CD4-positive, alpha-beta T cell treated with Interleukin-4 for 4 hours (primary cell): Measurements from ENCODE around the gene ARVCF.

ENCODE experiments used
- DNase-seq: peaks from one replicate; pipeline ENCODE4 v3.0.0-alpha.2; 2020

Gene ARVCF

GRCh38 chr22:20014526-20015186 is 2.0 kb downstream of the ARVCF start:
- DNase-seq = no peak

DNA sequence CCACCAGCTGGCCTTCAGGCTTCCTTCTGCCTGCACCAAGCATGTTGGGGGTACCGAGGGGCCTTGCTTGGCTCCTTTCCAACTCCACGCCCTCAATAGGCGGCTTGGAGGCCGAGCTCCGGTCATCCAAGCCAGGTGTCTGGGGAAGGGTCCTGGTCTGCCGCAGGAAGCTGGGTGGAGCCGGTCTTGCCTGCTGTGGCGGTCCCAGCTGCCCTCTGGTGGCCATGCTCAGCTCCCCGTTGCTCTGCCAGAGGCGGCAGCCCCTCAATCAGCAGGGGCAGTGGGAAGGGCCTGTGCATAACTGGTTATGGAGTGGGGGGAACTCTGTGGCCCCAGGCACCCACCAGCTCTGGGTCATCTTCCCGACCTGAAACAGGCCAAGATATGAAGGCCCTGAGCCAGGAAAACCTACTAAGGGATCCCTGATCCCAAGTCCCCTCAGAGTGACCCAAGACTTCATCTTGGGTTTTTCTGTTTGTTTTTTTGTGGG is 3.2 kb downstream of the ARVCF start:
- DNase-seq = no peak

DNA sequence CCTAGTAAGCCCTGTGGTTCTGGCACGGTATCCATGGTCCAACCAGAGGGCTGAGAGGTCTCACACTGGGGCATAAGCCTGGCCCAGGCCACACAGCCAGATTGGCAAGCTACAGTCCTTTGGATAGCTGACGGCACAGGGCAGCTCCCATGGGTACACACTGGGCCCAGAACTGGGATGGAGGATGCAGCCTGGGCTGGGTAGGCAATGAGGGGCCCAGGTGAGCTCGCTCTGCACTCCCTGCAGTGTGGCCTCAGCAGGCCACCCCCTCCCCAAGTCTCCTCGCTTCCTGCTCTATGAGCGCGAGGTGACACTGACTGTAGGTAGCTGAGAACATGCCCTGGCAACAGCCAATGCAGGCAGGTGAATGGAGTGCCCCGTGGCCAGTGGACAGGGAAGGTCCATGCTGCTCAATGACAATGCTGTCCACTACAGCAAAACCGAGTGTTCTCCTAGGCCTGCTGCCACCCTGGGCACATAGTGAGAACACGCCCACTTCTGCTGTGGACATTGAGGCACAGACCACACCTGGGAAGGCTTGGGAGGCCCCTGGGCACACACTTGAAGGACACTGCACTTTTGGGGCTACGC is 3.8 kb downstream of the ARVCF start:
- DNase-seq = no peak

- no peak for DNase-seq
Observed at GRCh38 chr22:20011993-20012740, 4.5 kb downstream of the ARVCF start.

DNA sequence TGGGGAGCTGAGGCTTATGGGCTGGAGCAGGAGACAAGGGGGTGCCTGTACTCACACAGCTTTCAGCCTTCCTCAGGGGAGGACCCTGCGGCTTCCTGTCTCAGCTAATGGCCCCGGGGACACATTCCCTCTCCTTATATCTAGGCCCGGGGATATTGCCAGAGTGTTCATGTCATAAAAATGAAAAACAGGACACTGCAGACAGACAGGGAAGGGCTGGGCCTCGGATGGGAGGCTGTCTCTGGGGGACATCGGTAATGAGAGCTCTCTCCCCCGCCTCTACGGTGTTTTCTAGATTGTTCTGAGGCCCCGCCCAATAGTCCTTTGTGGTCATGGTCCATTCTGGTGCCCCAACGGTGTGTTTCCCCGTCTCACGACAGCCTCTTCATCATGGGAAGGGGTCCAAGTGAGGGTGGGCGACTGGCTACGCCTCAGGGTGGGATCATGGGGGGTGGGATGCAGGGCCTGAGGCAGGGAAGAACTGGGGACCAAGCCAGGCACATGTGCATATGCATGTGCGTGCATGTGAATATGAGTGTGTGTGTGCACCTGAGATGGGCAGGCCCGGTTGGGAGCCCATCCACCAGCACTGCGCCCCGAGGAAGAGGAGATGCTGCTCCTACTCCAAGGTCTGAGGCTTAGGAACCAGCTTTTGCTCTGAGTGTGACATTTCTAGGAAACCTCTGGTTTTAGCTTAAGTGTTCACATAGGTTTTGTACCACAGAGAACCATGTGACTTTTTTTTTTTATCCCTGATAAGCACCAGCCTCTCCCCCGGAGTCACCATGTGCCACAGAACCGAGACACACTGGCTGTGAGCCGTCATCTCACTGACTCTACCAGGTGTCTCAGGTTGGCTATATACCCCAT is 5.3 kb downstream of the ARVCF start:
- DNase-seq = no peak

- DNase-seq = no peak
Observed at GRCh38 chr22:20010307-20011122, 6.1 kb downstream of the ARVCF start.

DNA sequence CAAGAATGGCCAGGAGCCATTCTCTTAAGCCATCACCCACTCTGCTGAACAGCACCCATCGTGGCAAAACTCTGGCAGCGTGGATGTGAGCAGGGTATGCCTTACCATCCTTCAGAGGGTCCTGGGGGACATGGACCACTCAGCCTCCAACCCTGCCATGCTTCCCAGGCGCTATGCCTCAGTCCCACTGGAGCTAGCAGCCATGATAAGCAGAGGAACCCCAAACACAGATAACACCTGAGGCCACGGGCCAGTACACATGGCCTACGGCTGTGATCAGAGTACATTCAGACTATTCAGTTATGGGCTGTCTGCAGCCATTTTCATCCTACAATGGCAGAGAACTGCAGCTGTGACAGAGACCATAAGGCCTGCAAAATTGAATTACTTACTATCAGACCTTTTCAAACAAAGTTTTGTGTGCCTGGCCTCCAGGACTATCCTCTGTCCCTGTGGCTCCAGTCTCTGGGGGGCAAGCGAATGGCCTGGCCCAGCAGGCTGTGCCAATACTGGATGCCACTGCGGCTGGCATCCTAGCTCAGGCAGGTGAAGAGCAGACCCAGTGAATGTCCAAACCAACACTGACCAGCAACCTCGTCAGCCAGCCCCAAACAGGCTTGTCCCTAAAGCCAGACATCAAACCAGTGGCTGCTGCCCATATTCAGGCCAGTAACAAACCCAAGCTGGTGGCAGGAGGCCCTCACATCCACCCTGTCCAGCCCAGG is 6.9 kb downstream of the ARVCF start:
- DNase-seq = no peak

DNA sequence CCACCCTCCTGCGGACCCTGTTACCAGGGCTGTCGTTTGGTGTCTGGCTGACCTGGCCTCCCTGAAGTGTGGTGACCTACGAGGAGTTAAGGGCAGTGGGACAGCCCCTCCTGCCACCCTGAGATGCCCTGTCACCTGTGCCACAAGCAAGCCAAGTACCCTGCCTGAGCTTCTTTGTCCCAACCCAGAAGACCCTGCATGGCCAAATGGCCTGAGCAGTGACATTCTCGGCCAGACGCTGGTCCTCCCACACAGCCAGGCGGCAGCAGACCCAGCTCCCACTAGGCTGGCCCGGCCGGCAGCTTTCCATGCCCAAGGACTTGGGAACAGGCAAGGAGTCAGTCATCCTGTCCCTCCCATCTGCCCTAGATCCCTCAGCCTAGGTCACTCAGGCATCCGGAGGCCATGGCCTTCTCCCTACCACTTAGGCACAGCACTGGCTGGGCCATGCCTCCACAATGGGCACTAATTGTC is 7.6 kb downstream of the ARVCF start:
- no peak for DNase-seq

DNA sequence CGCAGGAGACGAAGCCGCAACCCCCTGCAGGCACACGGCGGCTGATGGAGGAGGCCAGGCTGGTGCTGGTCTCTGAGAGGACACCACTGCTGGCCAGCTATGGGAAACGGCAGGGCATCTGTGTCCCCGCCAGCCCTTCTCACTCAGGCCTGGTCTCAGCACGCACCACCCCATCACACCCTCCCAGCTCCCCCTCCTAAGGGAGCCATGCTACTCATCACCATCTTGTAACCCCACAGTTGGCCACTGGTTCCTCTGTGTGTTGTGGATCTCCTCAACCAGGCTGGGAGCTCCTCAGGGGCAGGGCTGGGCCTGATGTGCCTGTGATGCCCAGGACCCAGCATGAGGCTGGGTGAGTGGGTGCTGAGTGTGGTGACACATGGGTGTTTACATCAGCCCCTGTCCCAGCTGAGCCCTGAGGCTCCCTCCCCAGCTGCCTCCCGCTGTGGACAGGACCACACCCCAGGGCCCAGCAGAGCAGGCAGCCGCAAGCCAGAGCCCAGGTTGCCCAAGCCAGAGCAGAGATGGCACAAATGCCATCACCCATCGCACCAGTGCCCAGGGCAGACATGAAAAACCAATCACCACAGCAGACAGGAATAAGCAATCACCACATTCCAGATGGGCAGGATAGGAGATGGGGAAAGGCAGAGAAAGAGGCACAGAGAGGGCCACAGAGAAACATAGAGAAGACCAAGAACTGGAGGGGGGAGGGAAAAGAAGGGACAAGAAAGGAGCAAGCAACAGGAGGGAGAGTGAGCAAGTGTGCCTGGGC is 8.2 kb downstream of the ARVCF start:
- no peak for DNase-seq

GRCh38 chr22:20004464-20004863 is 12.2 kb downstream of the ARVCF start:
- no peak for DNase-seq

DNA sequence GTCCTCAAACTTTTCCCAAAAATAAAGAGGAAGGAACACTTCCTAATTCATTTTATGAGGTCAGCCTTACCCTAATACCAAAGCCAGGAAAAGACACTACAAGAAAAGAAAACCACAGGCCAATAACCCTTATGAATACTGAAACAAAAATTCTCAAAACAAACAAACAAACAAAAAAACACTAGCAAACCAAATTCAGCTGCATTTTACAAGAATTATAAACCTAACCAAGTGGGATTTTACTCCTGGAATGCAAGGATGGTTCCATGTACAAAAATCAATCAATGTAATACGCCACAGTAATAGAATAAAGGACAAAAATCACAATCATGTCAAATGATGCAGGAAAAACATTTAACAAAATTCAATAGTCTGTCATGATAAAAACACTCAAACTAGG is 13.3 kb downstream of the ARVCF start:
- no peak for DNase-seq

DNA sequence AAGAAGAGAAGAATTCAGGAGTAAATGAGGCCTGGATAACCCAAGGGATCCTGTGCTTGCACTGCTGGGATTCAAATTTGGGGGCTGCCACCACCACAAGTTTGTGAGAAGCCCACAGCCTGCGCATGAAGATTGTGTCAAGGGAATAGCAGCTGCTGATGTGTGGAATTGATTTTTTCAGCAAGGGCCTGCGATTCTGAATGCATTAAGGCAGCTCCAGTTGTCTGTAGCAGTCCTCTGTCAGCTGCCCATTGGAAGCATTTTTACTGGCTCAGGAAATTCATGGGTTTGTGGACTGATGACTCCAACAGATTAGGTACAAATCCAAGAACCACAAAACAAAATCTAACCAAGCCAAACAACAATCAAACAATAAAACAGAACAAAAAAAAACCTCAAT is 14.0 kb downstream of the ARVCF start:
- DNase-seq = no peak

DNA sequence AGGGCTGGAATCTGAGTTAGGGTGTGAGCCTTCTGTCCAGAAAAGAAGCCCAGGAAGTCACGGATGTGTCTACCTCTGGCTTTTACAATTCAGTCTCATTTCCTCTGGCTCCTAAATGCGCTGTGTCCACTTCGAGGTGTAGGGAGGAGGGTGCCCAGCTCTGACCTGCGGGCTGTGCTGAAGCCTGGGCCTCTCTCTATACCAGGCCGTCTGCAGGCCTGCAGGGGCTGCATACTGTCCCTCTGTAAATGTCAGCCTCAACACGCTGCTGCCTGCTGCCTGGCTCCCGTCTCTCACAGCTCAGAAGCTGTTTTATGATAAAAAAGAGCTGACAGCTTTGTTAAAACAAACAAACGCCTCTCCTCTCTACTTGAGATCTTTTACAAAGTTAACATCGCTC is 14.5 kb downstream of the ARVCF start:
- no peak for DNase-seq

GRCh38 chr22:20001082-20001638 is 15.5 kb downstream of the ARVCF start:
- no peak for DNase-seq

DNA sequence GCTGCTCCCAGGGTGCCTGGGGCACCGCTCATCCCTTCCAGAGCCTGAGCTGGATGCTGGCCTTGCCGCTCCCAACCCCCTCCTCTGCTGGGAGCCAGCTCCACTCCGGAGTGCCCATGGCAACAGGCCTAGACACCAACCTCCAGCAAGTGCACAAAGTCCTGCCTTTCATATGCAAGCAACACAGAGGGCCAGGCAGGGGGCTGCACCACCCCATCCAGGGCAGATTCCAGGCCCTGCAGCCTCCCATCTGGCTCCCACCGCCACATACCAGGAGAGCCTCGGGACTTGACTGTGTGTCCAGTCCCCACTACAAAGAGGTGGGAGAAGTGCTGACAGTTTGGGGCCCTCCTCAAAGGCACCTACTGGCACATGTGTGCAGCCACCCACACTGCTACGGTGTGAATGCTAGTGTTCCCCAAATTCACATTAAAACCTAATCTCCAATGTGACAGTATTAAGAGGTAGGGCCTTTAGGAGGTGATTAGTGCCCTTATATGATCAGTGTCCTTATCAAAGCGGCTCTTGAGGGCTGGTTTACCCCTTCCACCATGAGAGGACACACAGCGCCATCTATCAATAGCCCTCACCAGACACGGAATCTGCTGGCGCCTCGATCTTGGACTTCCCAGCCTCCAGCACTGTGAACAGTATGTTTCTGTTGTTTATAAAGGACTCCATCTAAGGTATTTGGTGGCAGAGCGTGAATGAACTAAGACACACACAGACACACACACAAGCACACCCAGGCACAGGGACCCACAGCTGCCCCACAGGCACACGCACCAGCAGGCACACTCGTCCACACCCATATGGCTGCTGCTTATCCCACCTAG is 16.2 kb downstream of the ARVCF start:
- DNase-seq = no peak

DNA sequence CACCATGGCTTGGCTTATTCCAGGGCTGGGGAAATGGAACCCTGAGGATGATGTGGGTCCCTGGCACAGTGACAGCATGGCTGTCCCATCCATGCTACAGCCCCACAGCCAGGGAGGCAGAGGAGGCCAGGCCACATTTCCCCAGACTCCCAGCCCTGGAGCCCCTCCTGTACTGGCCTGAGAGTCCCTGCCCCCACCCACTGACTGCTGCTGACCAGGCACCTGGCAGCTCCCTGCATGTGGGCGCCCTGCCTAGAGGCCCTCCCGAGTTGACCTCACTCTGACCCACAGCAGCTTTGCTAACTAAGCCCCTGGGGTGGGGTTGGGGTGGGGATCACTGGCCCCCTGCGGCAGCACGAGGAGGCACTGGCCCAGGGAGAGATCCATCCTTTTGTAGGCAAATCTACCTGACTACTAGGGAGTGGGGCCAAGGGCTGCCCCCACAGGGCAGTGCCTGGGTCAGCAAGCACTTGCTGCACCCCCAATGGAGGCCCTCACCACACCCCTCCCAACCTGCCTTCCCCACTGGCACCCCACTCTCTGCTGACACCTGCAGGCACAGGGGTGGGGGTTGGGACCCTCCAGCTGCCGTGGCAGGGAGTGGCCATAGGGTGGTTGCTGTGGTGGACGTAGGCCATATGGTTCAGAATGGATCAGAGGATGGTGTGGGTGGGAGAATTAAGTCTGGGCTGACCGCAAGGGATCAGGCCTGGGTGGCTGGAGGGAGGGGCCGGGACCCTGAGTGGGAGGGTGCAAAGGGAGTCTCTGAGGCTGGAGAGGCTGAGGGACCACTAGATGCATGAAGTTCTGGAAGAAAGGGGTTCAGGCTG is 17.4 kb downstream of the ARVCF start:
- DNase-seq = no peak

- no peak for DNase-seq
Observed at GRCh38 chr22:19998232-19998951, 18.2 kb downstream of the ARVCF start.
